K562 (cell line): ENCODE measurements around the gene GPX5. TPM values are rescaled to one million over a fixed set of nuclear protein-coding genes. Genes with fewer than 3 reads are reported as not detected.

ENCODE experiments used
- CREM ChIP-seq: IDR thresholded peaks from 2 replicates; pipeline ENCODE4 v1.6.1; 2014; ENCODE audit warnings: antibody characterized with exemption, low read depth
- GABPA ChIP-seq: fragments of 200-800 bp; sonication (Bioruptor generic); conservative IDR thresholded peaks from 2 replicates; pipeline ENCODE4 v1.6.1; 2016; ENCODE audit warnings: low read depth, missing genetic modification characterization, missing compliant biosample characterization
- HOXB6 ChIP-seq: fragments of 250-450 bp; sonication (Bioruptor Pico); IDR thresholded peaks from 2 replicates; pipeline ENCODE4 v1.5.1; 2022; ENCODE audit warnings: mild to moderate bottlenecking, borderline replicate concordance
- SMARCA4 ChIP-seq: fragments of 450-650 bp; IDR thresholded peaks from 2 replicates; pipeline ENCODE4 v1.6.1; 2016
- ZBTB1 ChIP-seq: sonication (generic); formaldehyde crosslinking; IDR thresholded peaks from 2 replicates; pipeline ENCODE4 v1.8.1; 2023; ENCODE audit warnings: missing genetic modification reagents, low read depth, mild to moderate bottlenecking, borderline replicate concordance
- ZBTB40 ChIP-seq, 2 experiments: fragments of 450-650 bp in 1 of 2; sonication (generic) in 1 of 2; formaldehyde crosslinking in 1 of 2; IDR thresholded peaks; 2 replicates each; pipeline versions ENCODE4 v1.7.1 to v1.9.0; 2016 to 2022; ENCODE audit warnings: inconsistent platforms in 1 of 2, mild to moderate bottlenecking in 1 of 2, missing genetic modification reagents in 1 of 2
- ZNF589 ChIP-seq: fragments of 200-800 bp; sonication (Bioruptor generic); IDR thresholded peaks from 2 replicates; pipeline ENCODE4 v1.6.1; 2016; ENCODE audit warnings: low read depth, missing genetic modification characterization, missing compliant biosample characterization
- polyA plus RNA-seq, 8 experiments: library from polyadenylated mRNA; depleted of rRNA in 4 of 8; stranded (reverse) in 5 of 8; unstranded in 3 of 8; fragments of >200 nt; fragmentation: Nextera tagmentation in 2 of 8; fragmentation: Illumina TruSeq in 1 of 8; extraction: Ambion mirVana in 2 of 8; extraction: Trizol in 1 of 8; gene quantifications; 2 replicates each; pipeline versions ENCODE4 v1.2.1 to v1.2.3, GENCODE V29; 2011 to 2014; ENCODE audit warnings: inconsistent platforms in 1 of 8, missing spikeins in 1 of 8
- total RNA-seq, 7 experiments: library from RNA; depleted of rRNA in 6 of 7; stranded (reverse); fragments of >200 nt in 6 of 7; fragmentation: Illumina TruSeq in 2 of 7; extraction: Trizol in 2 of 7; gene quantifications; 2 replicates each; pipeline versions ENCODE4 v1.2.1 to v1.2.3, GENCODE V29; 2011 to 2021; ENCODE audit warnings: low replicate concordance in 1 of 7

The GPX5 gene
- total and polyA plus RNA-seq, 9 of the 15 experiments (the other 6 are each of a cell fraction or from before 2014, with no cell fraction given): 0.07 to 0.18 (median 0.15) TPM; not detected in 6

- TF ChIP-seq ZBTB40 (IDR thresholded peaks at IDR 0.05) (peak; percentile 50; the same call in 1 of the 2 replicates), ZBTB40 (CRISPR knock-in tag; IDR thresholded peaks at IDR 0.05) (no peak), SMARCA4 (no peak), ZNF589 (CRISPR knock-in tag) (no peak), ZBTB1 (CRISPR knock-in tag) (no peak), CREM (no peak), HOXB6 (CRISPR knock-in tag) (no peak), GABPA (no peak)
These were observed 44.1 kb downstream of the GPX5 start (continued) for GRCh38 chr6:28569748-28570147.
